Erythroblast (primary cell): ENCODE measurements around the gene TPTE.

ENCODE experiments used
- GATA1 ChIP-seq: IDR thresholded peaks from 2 replicates; pipeline ENCODE4 v1.6.1; 2011; ENCODE audit warnings: low read depth, mild to moderate bottlenecking, control low read depth, low read length, moderate library complexity
- POLR2A ChIP-seq: IDR thresholded peaks from 2 replicates; pipeline ENCODE4 v1.6.1; 2011; ENCODE audit warnings: mild to moderate bottlenecking, low read length

- TF ChIP-seq POLR2A (no peak), GATA1 (no peak)
These were observed 117.7 kb downstream of the TPTE start for GRCh38 chr21:10639123-10639522.
